Measurements from ENCODE around the gene CD151. TPM values are rescaled to one million over a fixed set of nuclear protein-coding genes. Genes with fewer than 3 reads are reported as not detected.

CD151 gene
- total and polyA plus RNA-seq, 2 experiments from 2014 or later = 146 to 290 TPM

GRCh38 chr11:821512-822371 lies 11.0 kb upstream of the CD151 start:
- TF ChIP-seq CTCF (IDR thresholded peaks at IDR 0.05; ENCODE audit: low read depth, low read length) = no peak
- peaks cover 4% of the 10 kb centered on the region for H3K4me1 ChIP-seq (ENCODE audit: low read depth)
- no peaks in the 10 kb centered on the region for H3K9me3 ChIP-seq (ENCODE audit: low read depth)
- H3K27me3 ChIP-seq = no peaks in the 10 kb centered on the region
- H3K27ac ChIP-seq = no peak overlapping the region
- no peak for DNase-seq (ENCODE audit: low read depth in 1 of 2, low spot score in 1 of 2)
- H3K36me3 ChIP-seq = peaks cover 7% of the 10 kb centered on the region
- no peak overlapping the region for H3K4me3 ChIP-seq

- H3K36me3 ChIP-seq = peaks cover 7% of the 10 kb centered on the region
- H3K4me3 ChIP-seq = no peak overlapping the region
- H3K4me1 ChIP-seq (ENCODE audit: low read depth) = peaks cover 16% of the 10 kb centered on the region
- no peak for DNase-seq (ENCODE audit: low read depth in 1 of 2, low spot score in 1 of 2)
- H3K9me3 ChIP-seq (ENCODE audit: low read depth) = no peaks in the 10 kb centered on the region
- no peak overlapping the region for H3K27ac ChIP-seq
- TF ChIP-seq CTCF (IDR thresholded peaks at IDR 0.05; ENCODE audit: low read depth, low read length) = no peak
- peaks cover under 1% of the 10 kb centered on the region for H3K27me3 ChIP-seq
Observed at GRCh38 chr11:823441-824291, 9.1 kb upstream of the CD151 start.

DNA sequence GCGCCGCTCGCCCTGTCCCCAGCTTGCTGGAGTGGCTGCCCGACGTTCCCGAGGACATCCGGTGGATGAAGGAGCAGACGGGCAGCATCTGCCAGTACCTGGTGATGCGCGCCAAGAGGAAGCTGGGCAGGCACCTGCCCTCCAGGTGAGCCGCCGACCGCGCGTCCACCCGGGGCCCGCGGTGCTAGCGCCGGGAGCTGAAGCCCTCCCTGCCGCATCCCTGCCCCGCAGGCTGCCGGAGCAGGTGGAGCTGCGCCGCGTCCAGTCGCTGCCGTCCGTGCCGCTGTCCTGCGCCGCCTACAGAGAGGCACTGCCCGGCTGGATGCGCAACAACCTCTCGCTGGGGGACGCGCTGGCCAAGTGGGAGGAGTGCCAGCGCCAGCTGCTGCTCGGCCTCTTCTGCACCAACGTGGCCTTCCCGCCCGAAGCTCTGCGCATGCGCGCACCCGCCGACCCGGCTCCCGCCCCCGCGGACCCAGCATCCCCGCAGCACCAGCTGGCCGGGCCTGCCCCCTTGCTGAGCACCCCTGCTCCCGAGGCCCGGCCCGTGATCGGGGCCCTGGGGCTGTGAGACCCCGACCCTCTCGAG lies 8.4 kb upstream of the CD151 start:
- Histone ChIP-seq H3K4me3 (no peak overlapping the region), H3K36me3 (peaks cover 7% of the 10 kb centered on the region), H3K27me3 (peaks cover 8% of the 10 kb centered on the region), H3K4me1 (ENCODE audit: low read depth) (peaks cover 20% of the 10 kb centered on the region), H3K27ac (no peak overlapping the region), H3K9me3 (ENCODE audit: low read depth) (no peaks in the 10 kb centered on the region)
- no peak for TF ChIP-seq CTCF (IDR thresholded peaks at IDR 0.05; ENCODE audit: low read depth, low read length)
- DNase-seq (ENCODE audit: low read depth in 1 of 2, low spot score in 1 of 2) = no peak

GRCh38 chr11:824942-825341 lies 7.8 kb upstream of the CD151 start:
- Histone ChIP-seq H3K4me3 (no peak overlapping the region), H3K36me3 (peaks cover 7% of the 10 kb centered on the region), H3K4me1 (ENCODE audit: low read depth) (peaks cover 20% of the 10 kb centered on the region), H3K9me3 (ENCODE audit: low read depth) (no peaks in the 10 kb centered on the region), H3K27me3 (peaks cover 13% of the 10 kb centered on the region), H3K27ac (no peak overlapping the region)
- no peak for TF ChIP-seq CTCF (IDR thresholded peaks at IDR 0.05; ENCODE audit: low read depth, low read length)
- no peak for DNase-seq (ENCODE audit: low read depth in 1 of 2, low spot score in 1 of 2)

GRCh38 chr11:825366-826226 lies 7.2 kb upstream of the CD151 start:
- H3K27me3 ChIP-seq = peaks cover 18% of the 10 kb centered on the region
- H3K36me3 ChIP-seq = peaks cover 7% of the 10 kb centered on the region
- H3K27ac ChIP-seq = no peak overlapping the region
- H3K4me3 ChIP-seq = no peak overlapping the region
- DNase-seq (ENCODE audit: low read depth in 1 of 2, low spot score in 1 of 2) = no peak
- H3K4me1 ChIP-seq (ENCODE audit: low read depth) = peaks cover 23% of the 10 kb centered on the region
- no peak for TF ChIP-seq CTCF (IDR thresholded peaks at IDR 0.05; ENCODE audit: low read depth, low read length)
- H3K9me3 ChIP-seq (ENCODE audit: low read depth) = no peaks in the 10 kb centered on the region
